HCT116 (cell line): ENCODE results near the gene TNFAIP2.

ENCODE experiments used
- CEBPB ChIP-seq: IDR thresholded peaks from 2 replicates; pipeline ENCODE4 v1.6.1; 2012; ENCODE audit warnings: low read depth
- ELF1 ChIP-seq: IDR thresholded peaks from 2 replicates; pipeline ENCODE4 v1.6.1; 2012; ENCODE audit warnings: low read depth, borderline replicate concordance
- EZH2 ChIP-seq: fragments of 200-600 bp; sonication (generic); IDR thresholded peaks from 2 replicates; pipeline ENCODE4 v1.6.1; 2017; ENCODE audit warnings: antibody characterized with exemption, mixed run types
- FOSL1 ChIP-seq: IDR thresholded peaks from 2 replicates; pipeline ENCODE4 v1.6.1; 2012; ENCODE audit warnings: low read depth
- JUND ChIP-seq: IDR thresholded peaks from 2 replicates; pipeline ENCODE4 v1.6.1; 2012
- POLR2A ChIP-seq: IDR thresholded peaks from 2 replicates; pipeline ENCODE4 v1.7.0; 2011; ENCODE audit warnings: borderline replicate concordance; ENCODE audit not compliant: insufficient read depth, insufficient read length; ENCODE audit errors: extremely low read depth
- POLR2AphosphoS5 ChIP-seq: IDR thresholded peaks from 2 replicates; pipeline ENCODE4 v1.6.1; 2011; ENCODE audit warnings: mild to moderate bottlenecking, low read depth, low read length, moderate library complexity
- RAD21 ChIP-seq: IDR thresholded peaks from 2 replicates; pipeline ENCODE4 v1.6.1; 2012; ENCODE audit warnings: low read depth, mild to moderate bottlenecking
- SP1 ChIP-seq: IDR thresholded peaks from 2 replicates; pipeline ENCODE4 v1.6.1; 2012; ENCODE audit warnings: low read depth
- YY1 ChIP-seq: IDR thresholded peaks from 2 replicates; pipeline ENCODE4 v1.6.1; 2011; ENCODE audit warnings: low read length, low read depth, moderate library complexity, mild to moderate bottlenecking; ENCODE audit not compliant: insufficient replicate concordance; ENCODE audit errors: extremely low read depth
- ZFX ChIP-seq: fragments of 450-650 bp; IDR thresholded peaks from 2 replicates; pipeline ENCODE4 v1.6.1; 2017
- ZNF274 ChIP-seq: fragments of 200-500 bp; sonication (Bioruptor generic); IDR thresholded peaks from 2 replicates; pipeline ENCODE4 v1.6.1; 2014; ENCODE audit warnings: mild to moderate bottlenecking, low read depth, low read length, inconsistent platforms
- TF ChIP-seq, protein P1 (sequence below), 3 experiments: fragments of 200-600 bp in 1 of 3; sonication (generic) in 1 of 3; IDR thresholded peaks in 2 of 3; conservative IDR thresholded peaks in 1 of 3; 2 replicates each; pipeline ENCODE4 v1.5.1; 2012 to 2017; ENCODE audit warnings: low read depth in 2 of 3, low read length in 2 of 3, antibody characterized with exemption in 1 of 3, borderline replicate concordance in 1 of 3, control low read depth in 1 of 3, mild to moderate bottlenecking in 1 of 3, mixed read lengths in 1 of 3, mixed run types in 1 of 3, moderate library complexity in 1 of 3; ENCODE audit not compliant: insufficient read depth in 1 of 3
- TF ChIP-seq, protein P2 (sequence below): IDR thresholded peaks from 2 replicates; pipeline ENCODE4 v1.6.1; 2012

DNA sequence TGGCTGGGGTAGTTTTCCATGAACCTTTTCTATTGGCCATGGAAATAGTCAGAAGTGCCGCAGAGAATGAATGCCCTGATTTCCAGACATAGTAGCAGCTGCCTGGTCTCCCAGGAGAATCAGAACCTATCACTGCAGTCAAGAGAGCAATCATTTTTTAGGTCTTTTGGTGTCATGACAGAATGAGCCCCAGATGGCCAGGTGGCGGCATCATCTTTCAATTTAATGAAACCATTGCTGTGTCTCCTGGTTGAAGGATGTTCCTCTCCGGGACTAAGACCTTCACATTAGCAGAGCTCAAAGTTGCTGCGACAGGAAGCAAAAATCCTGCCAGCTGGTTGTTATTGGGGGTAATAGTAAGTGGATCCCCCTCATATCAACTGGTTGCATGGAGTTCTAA, 18.8 kb downstream of the TNFAIP2 start:
- TF ChIP-seq, protein P1, sequence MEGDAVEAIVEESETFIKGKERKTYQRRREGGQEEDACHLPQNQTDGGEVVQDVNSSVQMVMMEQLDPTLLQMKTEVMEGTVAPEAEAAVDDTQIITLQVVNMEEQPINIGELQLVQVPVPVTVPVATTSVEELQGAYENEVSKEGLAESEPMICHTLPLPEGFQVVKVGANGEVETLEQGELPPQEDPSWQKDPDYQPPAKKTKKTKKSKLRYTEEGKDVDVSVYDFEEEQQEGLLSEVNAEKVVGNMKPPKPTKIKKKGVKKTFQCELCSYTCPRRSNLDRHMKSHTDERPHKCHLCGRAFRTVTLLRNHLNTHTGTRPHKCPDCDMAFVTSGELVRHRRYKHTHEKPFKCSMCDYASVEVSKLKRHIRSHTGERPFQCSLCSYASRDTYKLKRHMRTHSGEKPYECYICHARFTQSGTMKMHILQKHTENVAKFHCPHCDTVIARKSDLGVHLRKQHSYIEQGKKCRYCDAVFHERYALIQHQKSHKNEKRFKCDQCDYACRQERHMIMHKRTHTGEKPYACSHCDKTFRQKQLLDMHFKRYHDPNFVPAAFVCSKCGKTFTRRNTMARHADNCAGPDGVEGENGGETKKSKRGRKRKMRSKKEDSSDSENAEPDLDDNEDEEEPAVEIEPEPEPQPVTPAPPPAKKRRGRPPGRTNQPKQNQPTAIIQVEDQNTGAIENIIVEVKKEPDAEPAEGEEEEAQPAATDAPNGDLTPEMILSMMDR (IDR thresholded peaks at IDR 0.05 in 2 of 3, conservative IDR thresholded peaks at IDR 0.05 in 1 of 3; ENCODE audit: borderline replicate concordance in 1 of 3, insufficient read depth in 1 of 3, low read depth in 2 of 3, low read length in 2 of 3) = no peak
- TF ChIP-seq EZH2 = no peak
- TF ChIP-seq ELF1 = no peak
- no peak for TF ChIP-seq JUND
- no peak for TF ChIP-seq SP1
- TF ChIP-seq POLR2AphosphoS5 = no peak
- TF ChIP-seq, protein P2, sequence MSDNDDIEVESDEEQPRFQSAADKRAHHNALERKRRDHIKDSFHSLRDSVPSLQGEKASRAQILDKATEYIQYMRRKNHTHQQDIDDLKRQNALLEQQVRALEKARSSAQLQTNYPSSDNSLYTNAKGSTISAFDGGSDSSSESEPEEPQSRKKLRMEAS = no peak
- no peak for TF ChIP-seq ZNF274
- no peak for TF ChIP-seq POLR2A
- no peak for TF ChIP-seq RAD21
- TF ChIP-seq ZFX = no peak
- no peak for TF ChIP-seq YY1
- TF ChIP-seq CEBPB = no peak
- TF ChIP-seq FOSL1 = no peak
